Brain microvascular endothelial cell (primary cell): ENCODE results near the gene ZBTB6.

Experiments
- DNase-seq: peaks from one replicate; pipeline ENCODE4 v3.0.0-alpha.2; 2020
- H3K27ac ChIP-seq: fragments of 250-450 bp; sonication (Bioruptor Pico); 2 replicates; pipeline ENCODE4 v1.5.1; 2020; ENCODE audit warnings: mild to moderate bottlenecking, moderate library complexity
- H3K27me3 ChIP-seq: fragments of 250-450 bp; sonication (Bioruptor Pico); replicated peaks from 2 replicates; pipeline ENCODE4 v1.5.1; 2020; ENCODE audit warnings: mild to moderate bottlenecking
- H3K36me3 ChIP-seq: fragments of 250-450 bp; sonication (Bioruptor Pico); replicated peaks from 2 replicates; pipeline ENCODE4 v1.5.1; 2020; ENCODE audit warnings: mild to moderate bottlenecking
- H3K4me3 ChIP-seq: 2 replicates; pipeline ENCODE4 v1.5.1; 2011; ENCODE audit warnings: low read depth, mild to moderate bottlenecking, control low read depth, low read length, moderate library complexity
- in situ Hi-C: cut with HindIII; loops from 2 replicates; pipeline ENCODE4 v1.10.0; 2017; ENCODE audit warnings: low sequenced_read_pairs, low pct_ligation_motif_present
- TF ChIP-seq, protein P1 (sequence below): IDR thresholded peaks from 2 replicates; pipeline ENCODE4 v1.5.1; 2011; ENCODE audit warnings: low read depth, mild to moderate bottlenecking, moderate library complexity, low read length, control low read depth, inconsistent platforms; ENCODE audit errors: missing control alignments

The ZBTB6 gene

GRCh38 chr9:122936464-122936863 lies 23.3 kb upstream of the ZBTB6 start:
- H3K4me3 ChIP-seq, result no peak overlapping the region
- H3K27me3 ChIP-seq, result no peaks in the 10 kb centered on the region
- TF ChIP-seq, protein P1, sequence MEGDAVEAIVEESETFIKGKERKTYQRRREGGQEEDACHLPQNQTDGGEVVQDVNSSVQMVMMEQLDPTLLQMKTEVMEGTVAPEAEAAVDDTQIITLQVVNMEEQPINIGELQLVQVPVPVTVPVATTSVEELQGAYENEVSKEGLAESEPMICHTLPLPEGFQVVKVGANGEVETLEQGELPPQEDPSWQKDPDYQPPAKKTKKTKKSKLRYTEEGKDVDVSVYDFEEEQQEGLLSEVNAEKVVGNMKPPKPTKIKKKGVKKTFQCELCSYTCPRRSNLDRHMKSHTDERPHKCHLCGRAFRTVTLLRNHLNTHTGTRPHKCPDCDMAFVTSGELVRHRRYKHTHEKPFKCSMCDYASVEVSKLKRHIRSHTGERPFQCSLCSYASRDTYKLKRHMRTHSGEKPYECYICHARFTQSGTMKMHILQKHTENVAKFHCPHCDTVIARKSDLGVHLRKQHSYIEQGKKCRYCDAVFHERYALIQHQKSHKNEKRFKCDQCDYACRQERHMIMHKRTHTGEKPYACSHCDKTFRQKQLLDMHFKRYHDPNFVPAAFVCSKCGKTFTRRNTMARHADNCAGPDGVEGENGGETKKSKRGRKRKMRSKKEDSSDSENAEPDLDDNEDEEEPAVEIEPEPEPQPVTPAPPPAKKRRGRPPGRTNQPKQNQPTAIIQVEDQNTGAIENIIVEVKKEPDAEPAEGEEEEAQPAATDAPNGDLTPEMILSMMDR, result no peak
- no peak overlapping the region for H3K27ac ChIP-seq
- DNase-seq, result no peak
- in situ Hi-C loops, result no loop called here
- H3K36me3 ChIP-seq, result no peaks in the 10 kb centered on the region

- Histone ChIP-seq H3K27ac (peak within 1 kb of the TSS; percentile 82), H3K27me3 (no peaks in the 10 kb centered on the region), H3K36me3 (no peaks in the 10 kb centered on the region), H3K4me3 (peak within 1 kb of the TSS; percentile 87)
- in situ Hi-C loops, result no loop called here
- TF ChIP-seq, protein P1, result no peak
- DNase-seq, result peak; percentile 89
Measured at GRCh38 chr9:122931226-122932121, 18.4 kb upstream of the ZBTB6 start, which contains the start of gene ZBTB26. TSS of gene ZBTB26 (minus strand) at chr9:122931512. CDS start at chr9:122919934, 11,578 bp downstream.

DNA sequence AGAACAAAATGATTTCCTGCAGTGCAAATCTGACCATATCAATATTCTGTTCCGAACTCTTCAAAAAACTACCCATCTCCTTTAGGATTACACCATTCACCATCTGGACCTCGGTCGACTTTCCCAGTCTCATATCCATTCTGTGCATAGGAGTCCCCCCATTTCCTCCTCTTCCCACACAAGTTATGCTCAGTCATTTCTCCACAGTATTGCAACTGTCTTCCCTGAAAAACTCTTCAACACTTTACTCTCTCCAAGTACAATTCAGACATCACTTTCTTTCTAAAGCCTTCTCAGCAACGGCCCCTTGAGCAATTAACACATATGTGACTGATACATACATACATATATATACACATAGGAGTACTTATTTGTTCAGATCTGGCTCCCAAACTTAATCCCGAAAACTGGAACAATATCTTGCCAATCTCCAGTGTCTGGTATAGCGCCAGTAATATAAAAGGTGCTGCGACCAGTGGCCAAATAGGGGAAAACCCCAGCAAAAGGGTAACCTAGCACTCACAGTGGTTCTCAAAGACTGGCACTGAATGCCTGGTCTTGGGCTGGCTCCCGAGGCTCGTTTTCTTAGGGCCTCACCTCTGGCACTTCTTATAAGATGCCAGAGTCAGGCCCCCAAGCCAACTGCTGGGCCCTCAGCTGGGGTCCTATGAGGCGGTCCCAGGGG lies 17.6 kb upstream of the ZBTB6 start:
- H3K27ac ChIP-seq, result peak overlapping the region; percentile 82
- no peak for DNase-seq
- peak overlapping the region; percentile 87 for H3K4me3 ChIP-seq
- in situ Hi-C loops, result no loop called here
- TF ChIP-seq, protein P1, result no peak
- H3K27me3 ChIP-seq, result no peaks in the 10 kb centered on the region
- no peaks in the 10 kb centered on the region for H3K36me3 ChIP-seq

- Histone ChIP-seq H3K27ac (no peak overlapping the region), H3K36me3 (no peaks in the 10 kb centered on the region), H3K4me3 (no peak overlapping the region), H3K27me3 (no peaks in the 10 kb centered on the region)
- TF ChIP-seq, protein P1, result no peak
- no peak for DNase-seq
- in situ Hi-C loops, result no loop called here
Measured at GRCh38 chr9:122929796-122930354, 16.8 kb upstream of the ZBTB6 start.

DNA sequence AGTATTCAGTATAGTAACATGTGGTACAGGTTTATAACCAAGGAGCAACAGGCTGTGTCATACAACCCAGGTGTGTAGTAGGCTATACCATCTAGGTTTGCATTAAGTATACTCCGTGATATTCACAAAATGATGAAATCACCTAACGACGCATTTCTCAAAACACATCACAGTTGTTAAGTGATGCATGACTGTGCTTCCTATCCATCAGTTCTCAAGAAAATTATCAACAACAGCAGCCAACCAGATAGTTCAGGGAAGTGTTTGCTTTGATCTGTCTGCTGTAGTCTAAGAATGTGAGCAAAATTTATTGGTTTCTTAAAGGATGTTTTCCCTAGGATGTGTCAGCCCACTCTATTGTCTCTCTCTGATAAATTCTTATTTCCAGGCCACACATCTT lies 10.8 kb upstream of the ZBTB6 start:
- in situ Hi-C loops, result no loop called here
- H3K4me3 ChIP-seq, result no peak overlapping the region
- no peak for DNase-seq
- H3K36me3 ChIP-seq, result peaks cover 8% of the 10 kb centered on the region
- H3K27me3 ChIP-seq, result no peaks in the 10 kb centered on the region
- no peak overlapping the region for H3K27ac ChIP-seq
- TF ChIP-seq, protein P1, result no peak
